Natural killer cell (primary cell): ENCODE results near the gene PROK1. TPM values are rescaled to one million over a fixed set of nuclear protein-coding genes. Genes with fewer than 3 reads are reported as not detected.

Source experiments
- ATAC-seq, 3 donors: fragments of 150-1000 bp in 2 of 3; fragments of 200-7000 bp in 1 of 3; cut with Tn5 transposase; 1 replicate in 1 of 3; 2 replicates in 2 of 3; pipeline ENCODE4 v1.10.0; 2021; ENCODE audit warnings: mild to moderate bottlenecking in 2 of 3, moderate library complexity in 2 of 3
- DNase-seq, 2 donors: peaks; one replicate each; pipeline versions ENCODE4 v3.0.0 to v3.0.0-alpha.2; 2013 to 2021; ENCODE audit warnings: mixed read lengths in 1 of 2
- H3K27ac ChIP-seq: one replicate; pipeline ENCODE4 v1.5.1; 2013; ENCODE audit warnings: mild to moderate bottlenecking, low read length
- H3K27me3 ChIP-seq: one replicate; pipeline ENCODE4 v1.6.1; 2013; ENCODE audit warnings: low read length; ENCODE audit not compliant: control insufficient read depth, insufficient read depth
- H3K36me3 ChIP-seq: one replicate; pipeline ENCODE4 v1.6.1; 2013; ENCODE audit warnings: low read length; ENCODE audit not compliant: control insufficient read depth, insufficient read depth
- H3K4me1 ChIP-seq: one replicate; pipeline ENCODE4 v1.6.1; 2013; ENCODE audit warnings: low read length; ENCODE audit not compliant: control insufficient read depth, insufficient read depth
- H3K4me3 ChIP-seq: one replicate; pipeline ENCODE4 v1.5.1; 2013; ENCODE audit warnings: low read length
- H3K9me3 ChIP-seq: one replicate; pipeline ENCODE4 v1.6.1; 2013; ENCODE audit warnings: low read length; ENCODE audit not compliant: control insufficient read depth, insufficient read depth
- H3K27ac Mint-ChIP-seq, 2 donors: one replicate each; pipeline ENCODE4 v1.8.0; 2022; ENCODE audit warnings: mild to moderate bottlenecking in 2 of 2, mixed read lengths in 2 of 2, moderate library complexity in 1 of 2
- H3K27me3 Mint-ChIP-seq, 2 donors: one replicate each; pipeline ENCODE4 v1.8.0; 2022; ENCODE audit warnings: low read depth in 2 of 2, mixed read lengths in 2 of 2
- H3K36me3 Mint-ChIP-seq: one replicate; pipeline ENCODE4 v1.8.0; 2022; ENCODE audit warnings: mixed read lengths
- H3K4me1 Mint-ChIP-seq, 2 donors: one replicate each; pipeline ENCODE4 v1.8.0; 2022; ENCODE audit warnings: mixed read lengths in 2 of 2
- H3K4me3 Mint-ChIP-seq: one replicate; pipeline ENCODE4 v1.8.0; 2022; ENCODE audit warnings: mild to moderate bottlenecking, moderate library complexity, mixed read lengths
- H3K9me3 Mint-ChIP-seq, 2 donors: one replicate each; pipeline ENCODE4 v1.8.0; 2022; ENCODE audit warnings: mixed read lengths in 2 of 2
- CTCF ChIP-seq: fragments of 200-600 bp; IDR thresholded peaks from one replicate; pipeline ENCODE4 v1.8.0; 2022; ENCODE audit warnings: antibody characterized with exemption
- WGBS: methylation state at CpG from one replicate; pipeline ENCODE4 v1.1.7; 2013; ENCODE audit warnings: missing lambda C conversion rate; ENCODE audit not compliant: insufficient coverage; 5-methylcytosine and 5-hydroxymethylcytosine counted together
- intact Hi-C: fragments of 100-400 bp; cut with micrococcal nuclease; formaldehyde crosslinking; loops from one replicate; pipeline ENCODE4 v1.14.2; 2022
- total RNA-seq, 4 donors: library from RNA; stranded (reverse); fragments of 120-200 nt in 1 of 4; gene quantifications; one replicate each; pipeline versions ENCODE4 v1.2.3 to v1.2.4, GENCODE V29; 2013 to 2022

Gene PROK1
- total RNA-seq, 3 donors from 2014 or later (not counting 1 experiment from before 2014, with no cell fraction given): not detected

GRCh38 chr1:110477967-110478640, 27.2 kb downstream of the PROK1 start:
- no peaks in the 10 kb centered on the region for H3K9me3 Mint-ChIP-seq
- no peak overlapping the region for H3K4me3 Mint-ChIP-seq
- no peak for TF ChIP-seq CTCF
- ATAC-seq: no peak
- no peaks in the 10 kb centered on the region for H3K4me1 Mint-ChIP-seq
- no peaks in the 10 kb centered on the region for H3K36me3 ChIP-seq
- H3K27ac ChIP-seq: no peak overlapping the region
- H3K9me3 ChIP-seq: no peaks in the 10 kb centered on the region
- H3K27me3 Mint-ChIP-seq: peaks cover 0 to 3% of the 10 kb centered on the region in 2 donors
- 83% methylated on average over 2 of the region's 3 CpGs for WGBS
- H3K4me3 ChIP-seq: no peak overlapping the region
- no peaks in the 10 kb centered on the region for H3K4me1 ChIP-seq
- H3K27ac Mint-ChIP-seq: no peak overlapping the region
- no peak for DNase-seq
- intact Hi-C loops: no loop called here
- H3K36me3 Mint-ChIP-seq: no peaks in the 10 kb centered on the region
- H3K27me3 ChIP-seq: no peaks in the 10 kb centered on the region

GRCh38 chr1:110478886-110479285, 27.9 kb downstream of the PROK1 start:
- H3K27ac Mint-ChIP-seq: no peak overlapping the region
- H3K27me3 Mint-ChIP-seq: peaks cover 0 to 8% of the 10 kb centered on the region in 2 donors

GRCh38 chr1:110480356-110481096, 29.6 kb downstream of the PROK1 start:
- H3K27ac ChIP-seq: no peak overlapping the region
- Mint-ChIP-seq H3K4me1 (no peaks in the 10 kb centered on the region), H3K27ac (no peak overlapping the region), H3K36me3 (no peaks in the 10 kb centered on the region), H3K4me3 (no peak overlapping the region), H3K9me3 (no peaks in the 10 kb centered on the region), H3K27me3 (peaks cover 5 to 16% of the 10 kb centered on the region in 2 donors)
- no peak overlapping the region for H3K4me3 ChIP-seq
- WGBS: 68% methylated on average over 4 of the region's 4 CpGs
- ATAC-seq: no peak
- DNase-seq: no peak
- no peak for TF ChIP-seq CTCF
- no peaks in the 10 kb centered on the region for H3K9me3 ChIP-seq
- no peaks in the 10 kb centered on the region for H3K36me3 ChIP-seq
- H3K4me1 ChIP-seq: no peaks in the 10 kb centered on the region
- intact Hi-C loops: no loop called here
- H3K27me3 ChIP-seq: no peaks in the 10 kb centered on the region

More at GRCh38 chr1:110478886-110479285, 27.9 kb downstream of the PROK1 start:
- no peaks in the 10 kb centered on the region for H3K9me3 Mint-ChIP-seq
- no peaks in the 10 kb centered on the region for H3K36me3 ChIP-seq
- no peak overlapping the region for H3K27ac ChIP-seq
- no peaks in the 10 kb centered on the region for H3K9me3 ChIP-seq
- no peak overlapping the region for H3K4me3 Mint-ChIP-seq
- no peaks in the 10 kb centered on the region for H3K36me3 Mint-ChIP-seq
- no peaks in the 10 kb centered on the region for H3K27me3 ChIP-seq
- H3K4me1 Mint-ChIP-seq: no peaks in the 10 kb centered on the region
- WGBS: 91% methylated on average over 8 of the region's 8 CpGs
- H3K4me3 ChIP-seq: no peak overlapping the region
- no peak for DNase-seq
- ATAC-seq: no peak
- no peaks in the 10 kb centered on the region for H3K4me1 ChIP-seq
- TF ChIP-seq CTCF: no peak
- intact Hi-C loops: no loop called here
